ENCODE measurements around the gene LRRC45. TPM values are rescaled to one million over a fixed set of nuclear protein-coding genes. Genes with fewer than 3 reads are reported as not detected.

Gene LRRC45
- total and polyA plus RNA-seq, 2 experiments from 2014 or later, result 16.1 to 40.7 TPM

- Mint-ChIP-seq H3K9me3 (no peaks in the 10 kb centered on the region; the same call in 1 of the 3 replicates), H3K4me3 (no peak overlapping the region), H3K27ac (no peak overlapping the region), H3K36me3 (ENCODE audit: low read depth) (peaks cover 43% of the 10 kb centered on the region), H3K4me1 (peaks cover 3% of the 10 kb centered on the region), H3K27me3 (ENCODE audit: insufficient read depth, low read depth, poor library complexity) (peaks cover 29% of the 10 kb centered on the region)
- Histone ChIP-seq H2AFZ (no peak overlapping the region), H3K4me3 (no peak overlapping the region), H3K9me2 (ENCODE audit: insufficient read depth) (no peaks in the 10 kb centered on the region), H3K4me2 (no peak overlapping the region), H3K27ac (ENCODE audit: low read depth) (no peak overlapping the region), H3K27me3 (ENCODE audit: insufficient read depth) (no peaks in the 10 kb centered on the region), H3F3A (replicated peaks; ENCODE audit: low read depth) (peaks cover 25% of the 10 kb centered on the region), H4K20me1 (replicated peaks; ENCODE audit: insufficient read depth) (peaks cover 8% of the 10 kb centered on the region), H3K79me2 (replicated peaks; ENCODE audit: insufficient read depth) (no peaks in the 10 kb centered on the region), H3K36me3 (ENCODE audit: insufficient read depth) (peaks cover 10% of the 10 kb centered on the region; the same call in 1 of the 2 replicates), H3K4me1 (ENCODE audit: insufficient read depth) (no peaks in the 10 kb centered on the region)
- DNase-seq (ENCODE audit: low spot score), result no peak
- no peak for ATAC-seq
- TF ChIP-seq EZH2 (IDR thresholded peaks at IDR 0.05; ENCODE audit: low read depth, unreplicated experiment) (no peak), EZH2phosphoT487 (IDR thresholded peaks at IDR 0.05; ENCODE audit: unreplicated experiment) (no peak), CREB1 (CRISPR knock-in tag; IDR thresholded peaks at IDR 0.05; ENCODE audit: low read depth) (no peak)
These were observed 56.0 kb downstream of the LRRC45 start for GRCh38 chr17:82079001-82079677.

DNA sequence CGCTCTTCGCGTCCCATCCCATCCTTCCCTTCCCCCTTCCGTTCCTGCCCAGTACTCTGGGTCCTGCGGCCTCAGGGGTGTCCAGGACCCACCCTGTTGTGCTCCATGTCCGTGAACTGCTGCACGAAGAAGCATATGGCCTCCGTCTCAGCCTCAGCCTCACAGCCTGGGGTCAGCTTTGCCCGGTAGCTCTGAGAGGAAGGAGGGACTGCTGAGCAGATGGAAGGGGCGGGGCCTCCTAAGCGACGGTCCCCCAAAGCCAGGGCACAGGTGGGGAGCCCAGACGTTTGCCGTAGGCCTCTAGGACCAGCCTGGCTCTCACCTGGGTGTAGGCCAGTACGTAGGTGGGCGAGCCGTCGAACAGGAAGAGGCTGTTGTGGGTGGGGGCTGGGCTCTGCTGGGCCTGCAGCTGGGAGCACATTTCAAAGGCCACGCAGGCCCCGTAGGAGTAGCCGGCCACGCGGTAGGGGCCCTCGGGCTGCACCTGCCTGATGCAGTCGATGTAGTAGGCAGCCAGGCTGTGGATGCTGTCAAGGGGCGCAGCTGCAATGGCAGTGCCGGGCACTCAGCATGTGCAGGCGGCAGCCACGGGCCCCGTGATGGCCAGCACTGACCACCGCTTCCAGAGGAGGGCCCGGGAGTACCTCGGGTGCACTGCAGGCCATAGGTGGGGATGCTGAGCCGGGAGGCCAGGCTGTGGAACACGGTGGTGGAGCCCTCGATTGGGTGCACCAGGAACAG, 57.1 kb downstream of the LRRC45 start:
- peaks cover 8% of the 10 kb centered on the region for H4K20me1 ChIP-seq (replicated peaks; ENCODE audit: insufficient read depth)
- no peak for DNase-seq (ENCODE audit: low spot score)
- no peaks in the 10 kb centered on the region for H3K27me3 ChIP-seq (ENCODE audit: insufficient read depth)
- no peak overlapping the region for H3K27ac Mint-ChIP-seq
- no peaks in the 10 kb centered on the region for H3K79me2 ChIP-seq (replicated peaks; ENCODE audit: insufficient read depth)
- H3K9me2 ChIP-seq (ENCODE audit: insufficient read depth), result no peaks in the 10 kb centered on the region
- no peak overlapping the region for H3K4me3 ChIP-seq
- H3F3A ChIP-seq (replicated peaks; ENCODE audit: low read depth), result peaks cover 25% of the 10 kb centered on the region
- no peak for ATAC-seq
- no peaks in the 10 kb centered on the region; the same call in 2 of the 3 replicates for H3K9me3 Mint-ChIP-seq
- H3K36me3 ChIP-seq (ENCODE audit: insufficient read depth), result peaks cover 10% of the 10 kb centered on the region; the same call in 1 of the 2 replicates
- peaks cover 47% of the 10 kb centered on the region for H3K36me3 Mint-ChIP-seq (ENCODE audit: low read depth)
- no peak overlapping the region for H3K4me3 Mint-ChIP-seq
- H3K4me2 ChIP-seq, result no peak overlapping the region
- no peaks in the 10 kb centered on the region for H3K4me1 ChIP-seq (ENCODE audit: insufficient read depth)
- H3K4me1 Mint-ChIP-seq, result peaks cover 3% of the 10 kb centered on the region
- H2AFZ ChIP-seq, result no peak overlapping the region
- H3K27ac ChIP-seq (ENCODE audit: low read depth), result no peak overlapping the region
- H3K27me3 Mint-ChIP-seq (ENCODE audit: insufficient read depth, low read depth, poor library complexity), result peaks cover 27% of the 10 kb centered on the region
- TF ChIP-seq POLR2AphosphoS5 (IDR thresholded peaks at IDR 0.05; ENCODE audit: low read depth) (no peak), STAT1 (IDR thresholded peaks at IDR 0.05; ENCODE audit: unreplicated experiment) (no peak), EZH2 (IDR thresholded peaks at IDR 0.05; ENCODE audit: low read depth, unreplicated experiment) (no peak), CREB1 (CRISPR knock-in tag; IDR thresholded peaks at IDR 0.05; ENCODE audit: low read depth) (no peak), EZH2phosphoT487 (IDR thresholded peaks at IDR 0.05; ENCODE audit: unreplicated experiment) (no peak), ZNF462 (CRISPR knock-in tag; IDR thresholded peaks at IDR 0.05) (no peak), ZNF114 (CRISPR knock-in tag; IDR thresholded peaks at IDR 0.05) (no peak), ZNF331 (CRISPR knock-in tag; IDR thresholded peaks at IDR 0.05; ENCODE audit: low read depth) (no peak), ETS1 (IDR thresholded peaks at IDR 0.05) (no peak)
